NAMALWA (cell line): Measurements from ENCODE around the gene BID.
"Not testable (repeated sequence)": the region's sequence is repeated elsewhere in the genome, so short reads cannot be mapped to it uniquely, and the experiment has no call there.

ENCODE experiments used
- DNase-seq: peaks from one replicate; pipeline ENCODE4 v3.0.0-alpha.2; 2015; ENCODE audit warnings: low spot score

BID gene

GRCh38 chr22:17703811-17704210 lies 70.5 kb downstream of the BID start:
- no peak for DNase-seq

- no peak for DNase-seq
These were observed 73.5 kb downstream of the BID start for GRCh38 chr22:17700778-17701177.

- no peak for DNase-seq
These were observed 74.5 kb downstream of the BID start for GRCh38 chr22:17699696-17700340.

- no peak for DNase-seq
These were observed 75.3 kb downstream of the BID start for GRCh38 chr22:17698948-17699347.

- not testable (repeated sequence) for DNase-seq
These were observed 76.0 kb downstream of the BID start for GRCh38 chr22:17698276-17698675.

- not testable (repeated sequence) for DNase-seq
These were observed 77.1 kb downstream of the BID start for GRCh38 chr22:17697196-17697595.

- DNase-seq: no peak
These were observed 78.3 kb downstream of the BID start for GRCh38 chr22:17695986-17696385.

GRCh38 chr22:17694752-17695151 lies 79.5 kb downstream of the BID start:
- no peak for DNase-seq

- no peak for DNase-seq
These were observed 80.1 kb downstream of the BID start for GRCh38 chr22:17694193-17694592.

GRCh38 chr22:17692841-17693240 lies 81.4 kb downstream of the BID start:
- no peak for DNase-seq

- no peak for DNase-seq
These were observed 90.0 kb downstream of the BID start for GRCh38 chr22:17684245-17684644.
